GM18505 (cell line): ENCODE data around the gene SH3PXD2B.

Experiments used
- ATAC-seq: cut with Tn5 transposase; IDR thresholded peaks from one replicate; pipeline ENCODE4 v1.9.1; 2021; ENCODE audit not compliant: unreplicated experiment
- POLR2A ChIP-seq: IDR thresholded peaks from 4 replicates; pipeline ENCODE4 v1.6.1; 2011; ENCODE audit warnings: borderline replicate concordance; ENCODE audit not compliant: insufficient read depth, insufficient read length; ENCODE audit errors: extremely low read depth

Gene SH3PXD2B

DNA sequence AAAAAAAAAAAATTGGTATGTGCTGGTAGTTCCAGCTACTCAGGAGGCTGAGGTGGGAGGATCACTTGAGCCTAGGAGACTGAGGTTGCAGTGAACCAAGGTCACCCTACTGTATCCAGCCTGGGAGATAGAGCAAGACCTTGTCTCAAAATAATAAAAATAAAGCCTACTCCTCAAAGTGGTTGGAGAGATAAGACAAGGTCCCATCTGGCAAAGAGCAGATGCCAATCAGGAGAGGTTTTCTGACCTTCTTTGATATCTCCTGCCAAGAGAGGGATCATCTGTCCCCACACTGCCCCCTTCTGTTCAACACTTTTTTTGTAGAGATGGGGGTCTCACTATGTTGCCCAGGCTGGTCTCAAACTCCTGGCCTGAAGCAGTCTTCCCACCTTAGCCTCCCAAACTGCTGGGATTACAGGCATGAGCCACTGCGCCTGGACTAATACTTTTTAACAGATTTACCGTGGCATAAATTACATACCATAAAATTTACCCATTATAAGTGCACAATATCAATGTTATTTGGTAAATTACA is 64.7 kb downstream of the SH3PXD2B start:
- TF ChIP-seq POLR2A: no peak
- no peak for ATAC-seq

DNA sequence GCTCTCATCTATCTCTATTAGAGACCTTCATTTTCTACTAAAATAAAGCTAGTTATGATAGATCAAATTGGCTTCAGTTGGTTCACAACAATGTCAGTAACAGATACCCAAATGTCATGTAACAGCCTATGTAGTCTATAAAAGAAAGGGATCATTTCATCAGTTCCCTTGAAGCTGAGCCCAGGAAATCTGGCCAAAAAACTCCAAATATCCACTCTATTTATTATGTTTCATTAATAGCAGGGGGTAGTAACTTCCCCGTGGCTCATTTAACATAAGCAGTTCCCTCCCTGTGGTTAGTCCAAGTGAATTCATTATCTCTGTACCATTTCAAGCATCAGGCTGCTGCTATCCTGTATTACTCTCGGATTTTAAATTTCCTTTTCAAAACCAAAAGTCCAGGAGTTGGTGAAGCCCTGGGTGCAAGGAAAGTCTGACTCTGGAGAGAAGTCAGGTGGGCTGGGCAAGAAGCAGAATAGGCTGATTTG is 66.0 kb downstream of the SH3PXD2B start:
- no peak for ATAC-seq
- no peak for TF ChIP-seq POLR2A

GRCh38 chr5:172385707-172386106 is 68.6 kb downstream of the SH3PXD2B start:
- TF ChIP-seq POLR2A: no peak
- no peak for ATAC-seq

DNA sequence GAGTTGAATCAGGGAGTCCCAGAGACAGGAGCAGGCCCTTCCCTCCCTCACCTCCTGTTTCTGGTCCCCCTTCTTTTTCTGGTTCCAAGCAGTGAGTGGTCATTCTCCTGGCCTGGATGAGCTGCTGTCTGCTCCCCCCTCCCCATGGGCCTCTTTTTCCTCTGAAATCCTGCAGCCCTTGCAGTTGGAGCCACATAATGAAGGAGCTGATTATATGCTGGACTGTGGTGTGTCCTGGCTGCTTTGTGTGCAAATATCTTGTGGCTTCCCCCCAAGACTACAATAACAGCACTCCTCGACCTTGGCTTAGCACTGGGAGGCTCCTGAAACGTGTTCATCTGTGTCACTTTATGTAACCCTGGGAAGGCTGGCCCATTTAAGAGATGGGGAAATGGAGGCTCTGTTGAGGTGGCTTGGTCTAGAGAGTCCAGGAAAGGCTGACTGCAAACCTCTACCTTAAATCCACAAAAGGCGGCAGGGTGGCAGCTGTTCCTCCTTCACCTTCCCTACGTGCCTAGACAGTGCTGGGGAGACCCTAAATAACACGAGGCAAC is 69.2 kb downstream of the SH3PXD2B start:
- no peak for ATAC-seq
- no peak for TF ChIP-seq POLR2A

GRCh38 chr5:172383191-172383802 is 71.0 kb downstream of the SH3PXD2B start:
- no peak for TF ChIP-seq POLR2A
- ATAC-seq: no peak

- ATAC-seq: no peak
- TF ChIP-seq POLR2A: no peak
These were observed 73.2 kb downstream of the SH3PXD2B start for GRCh38 chr5:172380987-172381643.

DNA sequence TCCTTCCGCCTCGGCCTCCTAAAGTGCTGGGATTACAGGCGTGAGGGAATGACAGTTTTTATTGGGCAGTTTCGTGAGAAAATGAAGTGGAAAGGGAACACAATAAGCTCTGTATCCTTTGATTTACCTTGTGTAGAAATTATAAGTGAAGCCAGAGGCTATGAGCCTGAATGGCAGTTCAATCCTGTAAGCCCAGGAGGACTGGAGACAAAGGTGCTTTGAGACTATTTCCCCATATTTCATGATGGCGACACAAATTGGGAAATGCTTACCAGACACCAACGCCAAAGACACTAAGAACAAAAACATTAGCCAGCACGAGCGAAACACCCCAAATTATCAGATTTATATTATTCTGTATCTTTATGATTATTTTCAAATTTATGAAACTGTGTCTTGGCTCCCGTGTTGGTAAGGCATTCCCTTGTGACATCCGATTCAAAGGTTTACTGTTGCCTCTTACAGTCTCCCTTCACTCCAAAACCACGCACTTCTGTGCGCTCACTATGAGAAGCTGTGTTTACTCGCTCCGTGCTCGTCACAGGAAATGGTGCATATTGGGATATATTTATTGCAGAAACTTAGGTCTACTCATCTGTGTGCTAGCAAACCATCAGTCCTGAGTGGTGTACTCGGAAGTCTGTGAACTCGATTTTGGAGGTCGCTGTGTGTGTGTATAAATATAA is 73.9 kb downstream of the SH3PXD2B start:
- no peak for TF ChIP-seq POLR2A
- ATAC-seq: no peak

DNA sequence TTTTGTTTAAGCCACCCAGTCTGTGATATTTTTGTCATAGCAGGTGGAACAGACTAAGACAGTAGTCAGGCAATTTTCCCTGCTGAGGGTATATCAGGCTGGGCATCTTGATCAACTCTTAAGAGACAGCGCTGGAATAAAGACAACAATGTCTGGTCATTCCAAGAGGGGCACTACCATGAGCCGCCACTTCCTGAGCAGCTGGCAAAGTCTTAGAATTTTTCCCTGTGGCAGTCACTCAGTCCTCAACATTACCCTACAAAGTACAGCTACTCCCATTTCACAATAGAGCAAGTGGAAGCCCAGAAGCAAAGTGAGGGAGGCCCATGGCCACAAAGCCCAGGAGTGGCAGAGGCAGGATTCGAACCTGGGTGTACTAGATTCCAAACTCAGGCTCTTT is 74.8 kb downstream of the SH3PXD2B start:
- ATAC-seq: no peak
- TF ChIP-seq POLR2A: no peak

DNA sequence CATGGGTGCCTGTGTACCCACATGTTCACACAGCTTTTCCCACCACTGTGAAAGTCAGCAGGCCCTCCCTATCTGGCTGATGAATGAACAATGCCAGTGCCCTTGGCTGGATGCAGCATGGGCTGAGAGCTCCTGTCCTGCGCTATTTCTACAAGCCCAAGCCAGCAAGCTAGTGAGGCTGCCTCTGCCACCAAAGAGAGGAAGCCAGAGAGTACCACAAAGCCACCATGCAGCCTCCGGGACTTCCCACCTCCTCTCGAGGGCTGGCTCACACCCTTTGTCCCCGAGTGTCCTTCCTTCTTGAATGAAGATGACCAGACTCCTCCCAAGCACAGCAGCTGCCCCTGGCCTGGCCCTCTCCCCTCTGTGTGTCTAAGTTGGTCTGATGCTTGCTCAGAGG is 76.5 kb downstream of the SH3PXD2B start:
- ATAC-seq: no peak
- no peak for TF ChIP-seq POLR2A

DNA sequence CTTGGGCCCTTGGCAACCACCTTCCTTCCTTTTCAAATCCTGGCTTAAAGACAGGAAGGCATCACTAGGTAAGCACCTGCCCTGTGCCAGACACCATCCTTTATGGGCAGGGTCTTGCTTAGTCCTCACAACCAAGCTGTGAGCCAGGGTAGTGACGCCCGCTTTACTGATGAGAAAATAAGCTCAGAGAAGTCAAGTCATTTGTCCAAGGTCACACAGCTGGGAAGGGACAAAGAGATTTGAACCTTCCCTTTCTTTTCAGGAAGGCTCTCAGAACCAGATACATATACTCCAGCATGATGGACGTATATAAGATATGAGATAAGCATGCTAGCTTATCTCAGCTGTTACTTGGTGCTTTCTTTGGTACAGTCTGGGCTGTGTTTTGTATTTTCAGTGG is 76.9 kb downstream of the SH3PXD2B start:
- TF ChIP-seq POLR2A: no peak
- ATAC-seq: no peak

DNA sequence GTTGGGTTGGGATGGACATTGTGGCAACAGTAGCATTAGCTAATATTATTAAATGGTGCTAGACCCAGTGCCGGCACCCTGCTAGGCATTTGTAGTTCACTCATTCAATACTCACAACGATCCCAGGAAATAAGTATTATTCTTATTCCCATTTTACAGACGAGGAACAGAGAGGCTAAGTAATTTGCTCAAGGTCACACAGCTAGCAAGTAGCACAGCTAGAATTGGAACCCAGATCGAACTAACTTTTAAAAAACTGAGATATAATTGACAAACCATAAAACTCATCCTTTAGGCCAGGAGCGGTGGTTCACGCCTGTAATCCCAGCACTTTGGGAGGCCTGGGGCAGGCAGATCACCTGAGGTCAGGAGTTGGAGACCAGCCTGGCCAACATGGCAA is 79.5 kb downstream of the SH3PXD2B start:
- TF ChIP-seq POLR2A: no peak
- ATAC-seq: no peak

DNA sequence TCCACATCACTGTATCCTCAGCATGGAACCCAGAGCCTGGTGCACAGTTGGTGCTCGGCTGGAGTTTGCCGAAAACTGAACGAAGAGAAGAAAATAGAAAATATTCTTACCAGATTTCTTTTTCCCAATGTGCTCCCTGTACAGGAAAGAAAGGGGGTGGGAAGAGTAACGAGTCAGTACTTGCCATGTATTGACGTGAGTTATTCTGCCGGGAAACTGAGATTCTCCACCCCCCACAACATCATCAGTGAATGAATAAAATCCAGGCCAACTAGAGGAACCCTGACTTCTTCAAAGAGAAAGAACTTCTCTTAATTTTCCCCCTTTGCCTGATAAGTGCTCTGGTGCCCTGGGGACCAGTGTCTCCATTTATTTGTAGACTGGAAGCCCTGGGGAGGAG is 80.6 kb downstream of the SH3PXD2B start:
- no peak for TF ChIP-seq POLR2A
- ATAC-seq: no peak

DNA sequence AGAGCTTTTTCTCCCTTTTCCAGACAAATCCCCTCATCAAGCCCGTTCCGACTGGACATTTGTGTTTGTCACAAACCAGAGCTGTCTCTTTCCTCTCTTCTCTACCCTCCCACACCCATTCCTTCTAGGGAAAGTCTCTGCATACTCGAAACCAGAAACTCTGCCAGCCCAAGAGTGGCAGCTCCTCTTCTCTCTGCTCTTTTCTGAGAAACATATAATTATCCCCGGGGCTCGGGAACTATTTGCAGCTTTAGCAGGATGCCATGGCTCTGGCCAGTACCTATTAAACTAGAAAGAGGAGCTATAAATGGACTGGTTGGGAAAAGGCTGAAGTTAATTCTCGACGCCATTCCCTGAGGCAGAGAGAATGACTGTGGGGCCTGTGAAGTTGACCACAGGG is 82.6 kb downstream of the SH3PXD2B start:
- no peak for TF ChIP-seq POLR2A
- ATAC-seq: no peak

- ATAC-seq: no peak
- TF ChIP-seq POLR2A: no peak
These were observed 83.4 kb downstream of the SH3PXD2B start for GRCh38 chr5:172370648-172371545.
